ENCODE measurements around the gene ZCCHC9. TPM values are rescaled to one million over a fixed set of nuclear protein-coding genes. Genes with fewer than 3 reads are reported as not detected.

The ZCCHC9 gene
- total RNA-seq, 1 experiment from 2014 or later: 32.2 TPM

DNA sequence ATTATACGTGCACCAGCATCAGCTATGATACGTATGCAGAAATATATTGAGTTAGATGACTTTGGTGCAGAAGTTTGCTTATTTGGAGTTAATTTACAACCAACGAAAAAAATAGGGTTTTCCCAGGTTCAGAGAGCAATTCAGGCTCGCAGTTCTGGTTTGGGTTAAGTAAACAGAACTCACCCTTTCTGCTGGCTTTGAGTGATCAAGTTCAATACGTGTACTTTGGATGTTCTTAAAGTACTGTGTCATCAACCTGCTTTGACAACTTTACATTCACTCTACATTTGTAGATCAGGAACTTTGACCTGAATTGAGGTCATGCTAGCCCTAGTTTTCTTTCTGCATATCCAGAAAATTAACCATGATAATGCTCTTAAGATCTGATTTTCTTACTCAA is 51.8 kb downstream of the ZCCHC9 start:
- no peak overlapping the region for H3K27ac Mint-ChIP-seq
- no peaks in the 10 kb centered on the region for H3K9me3 Mint-ChIP-seq
- H3K27ac ChIP-seq (ENCODE audit: insufficient read length, low read depth, low read length): no peak overlapping the region
- no peak overlapping the region for H3K4ac ChIP-seq (ENCODE audit: low read depth, low read length)
- H4K91ac ChIP-seq (ENCODE audit: insufficient read length, low read depth, low read length): no peak overlapping the region
- no peak overlapping the region for H4K5ac ChIP-seq (ENCODE audit: insufficient read length, low read depth, low read length)
- no peak overlapping the region for H3K14ac ChIP-seq (ENCODE audit: insufficient read depth, low read length)
- no peak overlapping the region for H2AK5ac ChIP-seq (ENCODE audit: insufficient read length, low read length)
- H3K36me3 Mint-ChIP-seq (ENCODE audit: insufficient read depth in 1 of 3, low read depth in 3 of 3): no peaks in the 10 kb centered on the region
- H3K79me2 ChIP-seq (ENCODE audit: insufficient read depth, low read length): no peaks in the 10 kb centered on the region
- no peaks in the 10 kb centered on the region for H4K20me1 ChIP-seq (ENCODE audit: control insufficient read depth, insufficient read depth, insufficient read length)
- H2BK20ac ChIP-seq (ENCODE audit: low read depth, low read length, poor library complexity, severe bottlenecking): no peak overlapping the region
- H2BK120ac ChIP-seq (ENCODE audit: low read depth, low read length, poor library complexity, severe bottlenecking): no peak overlapping the region
- no peak overlapping the region for H4K8ac ChIP-seq (replicated peaks; ENCODE audit: insufficient read length, low read depth, low read length)
- no peak overlapping the region for H3K23ac ChIP-seq (ENCODE audit: insufficient read length, low read depth, low read length)
- TF ChIP-seq, protein P1, sequence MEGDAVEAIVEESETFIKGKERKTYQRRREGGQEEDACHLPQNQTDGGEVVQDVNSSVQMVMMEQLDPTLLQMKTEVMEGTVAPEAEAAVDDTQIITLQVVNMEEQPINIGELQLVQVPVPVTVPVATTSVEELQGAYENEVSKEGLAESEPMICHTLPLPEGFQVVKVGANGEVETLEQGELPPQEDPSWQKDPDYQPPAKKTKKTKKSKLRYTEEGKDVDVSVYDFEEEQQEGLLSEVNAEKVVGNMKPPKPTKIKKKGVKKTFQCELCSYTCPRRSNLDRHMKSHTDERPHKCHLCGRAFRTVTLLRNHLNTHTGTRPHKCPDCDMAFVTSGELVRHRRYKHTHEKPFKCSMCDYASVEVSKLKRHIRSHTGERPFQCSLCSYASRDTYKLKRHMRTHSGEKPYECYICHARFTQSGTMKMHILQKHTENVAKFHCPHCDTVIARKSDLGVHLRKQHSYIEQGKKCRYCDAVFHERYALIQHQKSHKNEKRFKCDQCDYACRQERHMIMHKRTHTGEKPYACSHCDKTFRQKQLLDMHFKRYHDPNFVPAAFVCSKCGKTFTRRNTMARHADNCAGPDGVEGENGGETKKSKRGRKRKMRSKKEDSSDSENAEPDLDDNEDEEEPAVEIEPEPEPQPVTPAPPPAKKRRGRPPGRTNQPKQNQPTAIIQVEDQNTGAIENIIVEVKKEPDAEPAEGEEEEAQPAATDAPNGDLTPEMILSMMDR (conservative IDR thresholded peaks at IDR 0.05): no peak
- no peak overlapping the region for H2AFZ ChIP-seq (ENCODE audit: low read length)
- no peaks in the 10 kb centered on the region for H3K4me1 ChIP-seq (ENCODE audit: insufficient read depth, low read length)
- no peak overlapping the region for H2BK5ac ChIP-seq (ENCODE audit: insufficient read length, low read length)
- H3K4me2 ChIP-seq (ENCODE audit: insufficient read depth, insufficient read length, low read length): no peak overlapping the region
- H3K27me3 ChIP-seq (ENCODE audit: insufficient read depth, low read length): no peaks in the 10 kb centered on the region
- H3K4me1 Mint-ChIP-seq: peaks cover 11 to 19% of the 10 kb centered on the region in 2 experiments
- no peak overlapping the region for H3K56ac ChIP-seq (ENCODE audit: insufficient read length, low read depth, low read length)
- H3K27me3 Mint-ChIP-seq (ENCODE audit: low read depth): no peaks in the 10 kb centered on the region; the same call in 1 of the 2 replicates
- no peaks in the 10 kb centered on the region for H3K79me1 ChIP-seq (ENCODE audit: insufficient read depth, low read depth, low read length, poor library complexity, severe bottlenecking)
- H3T11ph ChIP-seq (ENCODE audit: low read length): no peak overlapping the region
- no CpG with 5 or more reads among the region's 5 CpGs for WGBS (ENCODE audit: extremely low coverage, insufficient read length, low lambda C conversion rate)
- no peak for DNase-seq
- H3K18ac ChIP-seq (ENCODE audit: insufficient read length, low read depth, low read length): no peak overlapping the region
- H3K9ac ChIP-seq (ENCODE audit: extremely low read depth, insufficient read length, low read length): no peak overlapping the region
- H2BK15ac ChIP-seq (ENCODE audit: low read depth, low read length): no peak overlapping the region
- H3K4me3 Mint-ChIP-seq: no peak overlapping the region
- H2BK12ac ChIP-seq (ENCODE audit: insufficient read length, low read depth, low read length): no peak overlapping the region
- no peaks in the 10 kb centered on the region for H3K9me3 ChIP-seq (ENCODE audit: control insufficient read depth, low read depth, low read length)
- no peaks in the 10 kb centered on the region for H3K23me2 ChIP-seq (ENCODE audit: insufficient read length, low read depth, low read length, poor library complexity, severe bottlenecking)

Data from H9 (cell line).